Measurements from ENCODE around the gene SYTL3. TPM values are rescaled to one million over a fixed set of nuclear protein-coding genes. Genes with fewer than 3 reads are reported as not detected.
"Not testable (repeated sequence)": the region's sequence is repeated elsewhere in the genome, so short reads cannot be mapped to it uniquely, and the experiment has no call there.

Gene SYTL3, protein sequence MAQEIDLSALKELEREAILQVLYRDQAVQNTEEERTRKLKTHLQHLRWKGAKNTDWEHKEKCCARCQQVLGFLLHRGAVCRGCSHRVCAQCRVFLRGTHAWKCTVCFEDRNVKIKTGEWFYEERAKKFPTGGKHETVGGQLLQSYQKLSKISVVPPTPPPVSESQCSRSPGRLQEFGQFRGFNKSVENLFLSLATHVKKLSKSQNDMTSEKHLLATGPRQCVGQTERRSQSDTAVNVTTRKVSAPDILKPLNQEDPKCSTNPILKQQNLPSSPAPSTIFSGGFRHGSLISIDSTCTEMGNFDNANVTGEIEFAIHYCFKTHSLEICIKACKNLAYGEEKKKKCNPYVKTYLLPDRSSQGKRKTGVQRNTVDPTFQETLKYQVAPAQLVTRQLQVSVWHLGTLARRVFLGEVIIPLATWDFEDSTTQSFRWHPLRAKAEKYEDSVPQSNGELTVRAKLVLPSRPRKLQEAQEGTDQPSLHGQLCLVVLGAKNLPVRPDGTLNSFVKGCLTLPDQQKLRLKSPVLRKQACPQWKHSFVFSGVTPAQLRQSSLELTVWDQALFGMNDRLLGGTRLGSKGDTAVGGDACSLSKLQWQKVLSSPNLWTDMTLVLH
- 15.4 and 16.4 TPM in 2 replicates for total RNA-seq (2014; rRNA removed; shearing (Covaris generic))

- DNase-seq, result peak; percentile 30 to 39
- no peaks in the 10 kb centered on the region for H3K36me3 ChIP-seq
- no peak within 1 kb of the TSS for H3K4me3 ChIP-seq
- no peaks in the 10 kb centered on the region for H3K27me3 ChIP-seq
- no peak within 1 kb of the TSS for H3K27ac ChIP-seq
- no peaks in the 10 kb centered on the region for H3K9me3 ChIP-seq (replicated peaks)
- peaks cover 9% of the 10 kb centered on the region for H3K4me1 ChIP-seq
Observed at GRCh38 chr6:158649289-158650143, at the start of gene SYTL3. TSS of gene SYTL3 (plus strand) at chr6:158650054. CDS start at chr6:158663269, 13,215 bp downstream.

DNA sequence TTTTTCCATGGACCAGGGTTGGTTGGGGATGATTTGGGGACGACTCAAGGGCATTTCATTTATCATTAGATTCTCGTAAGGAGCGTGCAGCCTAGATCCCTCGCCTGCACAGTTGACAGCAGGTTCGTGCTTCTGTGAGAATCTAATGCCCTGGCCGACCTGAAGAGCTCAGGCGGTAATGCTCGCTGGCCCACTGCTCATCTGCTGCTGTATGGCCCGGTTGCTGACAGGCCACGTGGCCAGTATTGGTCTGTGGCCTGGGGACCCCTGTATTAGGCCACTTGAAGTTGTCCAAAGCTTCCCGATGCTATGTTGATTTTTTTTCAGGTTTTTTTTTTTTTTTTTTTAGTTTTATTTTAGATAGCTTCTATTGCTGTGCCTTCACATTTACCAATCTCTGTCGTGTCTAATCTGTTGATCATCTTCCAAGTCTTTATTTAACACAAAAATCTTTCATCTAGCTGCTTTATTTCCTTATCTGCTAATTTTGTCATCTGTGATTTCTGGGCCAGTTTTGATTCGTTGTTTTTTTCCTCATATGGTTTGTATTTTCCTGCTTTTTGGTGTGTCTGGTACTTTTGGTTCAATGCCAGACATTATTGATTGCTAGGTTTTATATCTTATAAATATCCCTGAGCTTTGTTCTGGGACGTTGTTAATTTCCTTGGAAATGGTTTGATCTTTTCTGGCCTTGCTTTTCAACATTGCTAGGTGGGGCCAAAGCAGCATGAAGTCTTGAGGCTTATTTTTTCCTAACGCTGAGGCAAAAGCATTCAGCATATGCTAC is 46.4 kb upstream of the SYTL3 start:
- H3K36me3 ChIP-seq, result peaks cover 22% of the 10 kb centered on the region
- no peaks in the 10 kb centered on the region for H3K27me3 ChIP-seq
- H3K27ac ChIP-seq, result no peak overlapping the region
- DNase-seq, result no peak
- H3K4me1 ChIP-seq, result no peaks in the 10 kb centered on the region
- no peaks in the 10 kb centered on the region for H3K9me3 ChIP-seq (replicated peaks)
- no peak overlapping the region for H3K4me3 ChIP-seq

DNA sequence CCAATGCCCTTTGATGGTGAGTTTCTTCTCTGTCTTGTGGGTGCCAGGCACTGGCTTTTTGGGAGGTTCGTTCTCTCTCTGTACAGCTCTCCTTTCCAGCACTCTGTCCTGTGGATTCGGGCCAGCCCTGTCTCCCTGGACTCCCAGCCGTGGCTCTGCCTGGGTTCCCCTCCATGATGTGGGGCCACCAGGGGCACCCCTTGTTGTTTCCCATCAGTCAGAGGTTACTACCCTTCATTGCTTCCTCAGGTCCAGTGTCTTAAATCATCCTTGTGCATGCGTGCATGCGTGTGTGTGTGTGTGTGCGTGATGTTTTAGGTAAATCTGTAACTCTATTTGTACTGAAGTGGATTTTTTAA is 45.8 kb upstream of the SYTL3 start:
- no peaks in the 10 kb centered on the region for H3K9me3 ChIP-seq (replicated peaks)
- H3K4me3 ChIP-seq, result no peak overlapping the region
- peaks cover 25% of the 10 kb centered on the region for H3K36me3 ChIP-seq
- no peak overlapping the region for H3K27ac ChIP-seq
- no peaks in the 10 kb centered on the region for H3K27me3 ChIP-seq
- DNase-seq, result no peak
- H3K4me1 ChIP-seq, result no peaks in the 10 kb centered on the region

GRCh38 chr6:158605266-158605878 is 44.5 kb upstream of the SYTL3 start:
- H3K4me1 ChIP-seq, result no peaks in the 10 kb centered on the region
- no peaks in the 10 kb centered on the region for H3K9me3 ChIP-seq (replicated peaks)
- peaks cover 34% of the 10 kb centered on the region for H3K36me3 ChIP-seq
- H3K27ac ChIP-seq, result no peak overlapping the region
- H3K27me3 ChIP-seq, result no peaks in the 10 kb centered on the region
- peak; percentile 58 to 77 for DNase-seq
- H3K4me3 ChIP-seq, result no peak overlapping the region

DNA sequence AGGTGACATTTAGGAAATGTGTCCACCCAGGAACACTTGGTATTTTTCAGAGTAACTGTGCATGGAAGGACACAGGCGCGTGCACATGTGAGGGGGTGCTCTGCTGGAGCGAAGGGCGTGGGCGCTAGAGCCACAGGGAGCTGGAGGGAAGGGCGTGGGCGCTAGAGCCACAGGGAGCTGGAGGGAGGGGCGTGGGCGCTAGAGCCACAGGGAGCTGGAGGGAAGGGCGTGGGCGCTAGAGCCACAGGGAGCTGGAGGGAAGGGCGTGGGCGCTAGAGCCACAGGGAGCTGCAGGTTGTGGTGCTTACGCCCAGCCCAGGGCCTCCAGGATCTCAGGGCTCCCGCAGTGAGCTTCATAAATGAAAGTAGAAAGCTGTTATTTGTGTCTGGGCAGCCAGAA is 43.8 kb upstream of the SYTL3 start:
- not testable (repeated sequence) for H3K4me3 ChIP-seq; DNase-seq; H3K4me1 ChIP-seq; H3K27me3 ChIP-seq; H3K27ac ChIP-seq; H3K9me3 ChIP-seq (replicated peaks)
- H3K36me3 ChIP-seq, result peaks cover 34% of the 10 kb centered on the region

DNA sequence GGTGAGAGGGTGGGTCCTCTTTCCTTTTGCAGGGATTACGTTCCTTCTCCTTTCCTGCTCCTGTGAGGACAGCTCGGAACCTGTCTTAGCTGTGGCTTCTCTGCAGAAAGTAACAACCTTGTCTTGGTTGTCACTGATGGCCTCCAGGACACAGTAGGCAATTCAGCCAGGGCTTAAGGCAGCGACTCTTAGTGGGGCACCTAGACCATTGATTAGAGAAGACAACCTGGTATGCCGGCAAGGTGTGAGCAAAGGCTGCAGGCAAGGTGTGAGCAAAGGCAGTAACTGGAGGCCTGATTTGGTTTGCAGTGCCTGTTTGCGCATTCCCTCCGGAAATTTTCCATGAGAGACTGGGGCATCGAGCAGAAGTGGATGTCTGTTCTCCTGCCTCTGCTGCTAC is 42.9 kb upstream of the SYTL3 start:
- H3K36me3 ChIP-seq, result peaks cover 34% of the 10 kb centered on the region
- no peaks in the 10 kb centered on the region for H3K27me3 ChIP-seq
- no peak for DNase-seq
- no peaks in the 10 kb centered on the region for H3K4me1 ChIP-seq
- no peak overlapping the region for H3K4me3 ChIP-seq
- no peak overlapping the region for H3K27ac ChIP-seq
- H3K9me3 ChIP-seq (replicated peaks), result no peaks in the 10 kb centered on the region

DNA sequence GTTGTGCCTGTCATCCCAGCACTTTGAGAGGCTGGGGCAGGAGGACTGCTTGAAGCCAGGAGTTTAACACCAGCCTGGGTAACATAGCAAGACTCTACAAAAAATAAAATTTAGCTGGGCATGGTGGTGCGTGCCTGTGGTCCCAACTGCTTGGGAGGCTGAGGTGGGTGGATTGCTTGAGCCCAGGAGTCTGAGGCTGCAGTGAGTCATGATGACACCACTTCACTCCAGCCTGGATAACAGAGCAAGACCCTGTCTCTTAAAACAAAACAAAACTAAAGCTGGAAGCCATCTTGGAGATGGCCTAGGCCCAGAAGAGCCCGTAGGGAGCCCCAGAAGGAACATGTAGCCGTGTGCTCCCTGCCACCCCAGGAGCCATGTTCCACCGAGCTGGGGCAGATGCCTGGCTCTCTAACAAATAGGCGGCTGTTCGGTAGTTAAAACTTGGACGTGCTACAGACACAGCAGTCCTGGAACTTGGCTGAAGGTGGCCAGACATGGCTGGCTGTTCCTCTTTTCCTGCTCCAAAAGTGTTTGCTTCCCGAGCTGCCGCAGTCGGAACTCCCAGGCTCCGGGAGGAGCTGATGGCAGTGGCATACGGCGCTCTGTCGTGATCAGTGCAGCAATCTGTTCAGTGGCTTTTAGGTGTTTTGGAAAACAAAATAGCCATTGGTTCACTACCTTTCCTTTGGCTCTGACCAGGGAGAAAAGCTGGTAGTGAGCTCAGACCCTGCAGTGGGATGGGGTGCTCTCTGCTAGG is 42.3 kb upstream of the SYTL3 start:
- peaks cover 34% of the 10 kb centered on the region for H3K36me3 ChIP-seq
- H3K27ac ChIP-seq, result no peak overlapping the region
- DNase-seq, result no peak
- no peak overlapping the region for H3K4me3 ChIP-seq
- no peaks in the 10 kb centered on the region for H3K4me1 ChIP-seq
- H3K27me3 ChIP-seq, result no peaks in the 10 kb centered on the region
- H3K9me3 ChIP-seq (replicated peaks), result no peaks in the 10 kb centered on the region

DNA sequence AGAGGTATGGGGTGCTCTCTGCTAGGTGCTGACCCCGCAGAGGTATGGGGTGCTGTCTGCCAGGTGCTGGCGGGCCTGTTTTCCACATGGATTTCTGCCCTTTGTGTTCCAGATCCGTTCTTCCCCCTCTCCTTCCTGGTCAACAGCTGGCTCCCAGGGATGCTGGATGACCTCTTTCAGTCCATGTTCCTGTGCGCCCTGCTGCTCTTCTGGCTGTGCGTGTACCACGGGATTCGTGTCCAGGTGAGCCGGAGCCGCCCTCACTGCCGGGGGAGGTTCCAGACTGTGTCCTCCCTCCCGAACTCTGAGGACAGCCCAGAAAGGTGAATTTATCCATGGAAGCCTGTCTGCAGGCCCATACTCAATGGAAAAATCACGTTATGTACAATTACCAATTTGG is 41.6 kb upstream of the SYTL3 start:
- no peak overlapping the region for H3K4me3 ChIP-seq
- peaks cover 41% of the 10 kb centered on the region for H3K36me3 ChIP-seq
- no peaks in the 10 kb centered on the region for H3K27me3 ChIP-seq
- no peak for DNase-seq
- H3K27ac ChIP-seq, result no peak overlapping the region
- peaks cover 3% of the 10 kb centered on the region; the same call in 1 of the 2 replicates for H3K4me1 ChIP-seq
- no peaks in the 10 kb centered on the region for H3K9me3 ChIP-seq (replicated peaks)

DNA sequence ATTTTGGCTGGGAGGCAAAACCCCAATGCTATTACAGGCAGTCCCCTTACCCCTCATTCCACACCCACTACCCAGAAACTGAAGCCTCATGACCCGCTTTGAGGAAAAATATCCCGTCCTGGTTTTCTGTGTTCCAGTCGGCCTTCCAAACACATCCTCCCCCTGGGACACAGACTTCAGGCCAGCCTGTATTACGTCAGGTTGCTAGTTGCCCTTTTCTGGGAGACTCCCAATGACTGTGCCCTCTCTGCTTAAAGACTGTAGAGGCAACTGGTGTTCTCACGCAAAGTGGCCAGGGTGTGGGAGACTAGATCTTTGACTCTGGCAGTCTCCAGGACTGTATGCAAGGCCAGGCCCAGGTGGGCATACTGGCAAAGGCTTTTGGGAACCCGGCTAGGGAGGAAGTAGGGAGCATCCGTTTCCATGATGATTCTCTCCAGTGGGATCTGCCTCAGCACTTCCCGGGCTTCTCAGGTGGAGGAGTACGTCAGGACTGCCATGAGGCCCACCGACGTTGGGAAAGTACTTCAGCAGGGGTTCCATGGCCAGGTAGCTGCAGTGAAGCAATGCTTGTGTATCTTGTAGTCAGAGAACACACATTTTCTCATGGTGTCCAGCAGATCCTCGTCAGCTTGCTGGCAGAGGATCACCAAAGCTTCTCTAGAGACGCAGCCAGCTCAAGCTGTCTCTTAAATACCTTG is 40.2 kb upstream of the SYTL3 start:
- no peak overlapping the region for H3K4me3 ChIP-seq
- H3K9me3 ChIP-seq (replicated peaks), result no peaks in the 10 kb centered on the region; the same call in 1 of the 2 replicates
- H3K27me3 ChIP-seq, result no peaks in the 10 kb centered on the region
- DNase-seq, result no peak
- H3K4me1 ChIP-seq, result peaks cover 3% of the 10 kb centered on the region; the same call in 1 of the 2 replicates
- H3K27ac ChIP-seq, result no peak overlapping the region
- H3K36me3 ChIP-seq, result peaks cover 44% of the 10 kb centered on the region

GRCh38 chr6:158610319-158610968 is 39.4 kb upstream of the SYTL3 start:
- Histone ChIP-seq H3K4me1 (peaks cover 3% of the 10 kb centered on the region; the same call in 1 of the 2 replicates), H3K4me3 (no peak overlapping the region), H3K27ac (no peak overlapping the region), H3K9me3 (replicated peaks) (no peaks in the 10 kb centered on the region; the same call in 1 of the 2 replicates), H3K36me3 (peaks cover 48% of the 10 kb centered on the region), H3K27me3 (no peaks in the 10 kb centered on the region)
- DNase-seq, result no peak

- DNase-seq, result no peak
- H3K36me3 ChIP-seq, result peaks cover 44% of the 10 kb centered on the region
- H3K9me3 ChIP-seq (replicated peaks), result no peaks in the 10 kb centered on the region; the same call in none of the 2 replicates
- no peak overlapping the region for H3K4me3 ChIP-seq
- no peak overlapping the region for H3K27ac ChIP-seq
- no peaks in the 10 kb centered on the region for H3K27me3 ChIP-seq
- peaks cover 3% of the 10 kb centered on the region; the same call in 1 of the 2 replicates for H3K4me1 ChIP-seq
Observed at GRCh38 chr6:158611039-158611438, 38.8 kb upstream of the SYTL3 start.

DNA sequence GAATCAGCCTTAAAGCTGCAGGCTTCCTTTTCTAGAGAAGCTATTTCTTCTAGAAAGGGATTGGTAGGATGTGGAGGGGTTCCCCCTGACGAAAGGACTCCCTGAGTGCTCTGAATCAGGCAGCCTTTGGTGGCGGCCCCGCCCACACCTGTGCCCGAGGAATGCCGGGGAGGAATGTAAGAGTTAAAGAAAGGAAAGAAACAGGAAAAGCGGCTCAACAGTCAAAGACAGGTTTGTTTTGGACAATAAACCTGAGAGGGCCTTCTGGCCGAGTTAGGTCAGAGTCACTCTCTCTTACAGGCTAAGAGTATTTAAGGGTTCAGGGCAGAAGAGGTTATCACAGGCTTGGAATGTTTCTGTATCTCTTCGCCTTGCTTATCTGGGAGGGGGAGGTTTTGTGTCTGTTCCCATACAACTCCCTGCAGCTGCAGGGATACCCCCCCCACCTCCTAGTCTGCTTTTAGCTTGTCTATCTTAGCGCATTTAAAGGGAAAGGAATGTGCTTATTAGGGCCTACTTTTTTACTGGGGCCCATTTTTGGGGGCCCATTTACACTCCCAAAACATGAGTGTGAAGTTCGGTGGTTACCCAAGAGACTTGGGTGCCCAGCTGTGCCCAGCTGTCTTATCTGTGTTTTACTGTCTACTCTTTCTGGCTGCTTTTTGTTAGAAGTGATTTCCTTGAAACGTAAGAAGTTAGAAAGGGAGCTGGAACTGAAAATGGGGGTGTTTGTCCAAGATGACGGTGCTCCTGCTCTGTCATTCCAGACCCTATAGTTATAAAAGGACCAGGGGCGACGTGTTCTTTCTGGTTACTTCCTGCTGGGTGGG is 38.1 kb upstream of the SYTL3 start:
- H3K36me3 ChIP-seq, result peaks cover 41% of the 10 kb centered on the region
- H3K4me1 ChIP-seq, result peaks cover 3% of the 10 kb centered on the region; the same call in 1 of the 2 replicates
- H3K27me3 ChIP-seq, result no peaks in the 10 kb centered on the region
- no peak overlapping the region for H3K4me3 ChIP-seq
- no peak overlapping the region for H3K27ac ChIP-seq
- no peaks in the 10 kb centered on the region; the same call in none of the 2 replicates for H3K9me3 ChIP-seq (replicated peaks)
- no peak for DNase-seq

Data from SJCRH30 (cell line).